Gastrocnemius medialis (tissue), 4 donors: ENCODE measurements around the gene TPRG1L. TPM values are rescaled to one million over a fixed set of nuclear protein-coding genes. Genes with fewer than 3 reads are reported as not detected.

Source experiments
- ATAC-seq, 2 donors: fragments of 150-250 bp; one replicate each; pipeline ENCODE4 v1.9.1; 2016
- DNase-seq, 2 donors: peaks; one replicate each; pipeline ENCODE4 v3.0.0-alpha.2; 2019
- H3K27ac ChIP-seq, 4 donors: fragments of 200-600 bp; sonication (generic); 1 replicate in 1 of 4; 2 replicates in 3 of 4; pipeline ENCODE4 v1.5.1; 2016 to 2018; ENCODE audit warnings: mild to moderate bottlenecking in 2 of 4, moderate library complexity in 1 of 4
- H3K27me3 ChIP-seq, 3 donors: fragments of 200-600 bp; sonication (generic) in 2 of 3; 1 replicate in 1 of 3; 2 replicates in 2 of 3; pipeline versions ENCODE4 v1.5.1 to v1.6.0; 2016 to 2019; ENCODE audit warnings: mild to moderate bottlenecking in 1 of 3, moderate library complexity in 1 of 3
- H3K36me3 ChIP-seq, 2 donors: fragments of 200-600 bp; sonication (generic) in 1 of 2; one replicate each; pipeline ENCODE4 v1.5.1; 2017 to 2018
- H3K4me1 ChIP-seq, 2 donors: fragments of 200-600 bp; sonication (generic) in 1 of 2; one replicate each; pipeline ENCODE4 v1.5.1; 2016 to 2017; ENCODE audit warnings: mild to moderate bottlenecking in 2 of 2
- H3K4me3 ChIP-seq, 4 donors: fragments of 200-600 bp; sonication (generic) in 3 of 4; 1 replicate in 1 of 4; 2 replicates in 3 of 4; pipeline ENCODE4 v1.5.1; 2016 to 2019; ENCODE audit warnings: mild to moderate bottlenecking in 2 of 4
- H3K9me3 ChIP-seq, 3 donors: fragments of 200-600 bp; sonication (generic) in 2 of 3; 1 replicate in 1 of 3; 2 replicates in 2 of 3; pipeline ENCODE4 v1.5.1; 2016 to 2019
- POLR2A ChIP-seq, 2 donors: fragments of 450-650 bp; IDR thresholded peaks; one replicate each; pipeline ENCODE4 v1.6.1; 2017; ENCODE audit warnings: antibody characterized with exemption in 2 of 2, mild to moderate bottlenecking in 2 of 2, moderate library complexity in 2 of 2
- in situ Hi-C, 4 donors: fragments of 200-750 bp; cut with MboI; loops; one replicate each; pipeline versions ENCODE4 v1.15.0 to v1.8.0; 2017; ENCODE audit warnings: low sequenced_read_pairs in 4 of 4
- intact Hi-C: fragments of 100-400 bp; cut with DNase I; formaldehyde crosslinking; loops from one replicate; pipeline ENCODE4 v1.15.1; 2023; ENCODE audit warnings: low total_unique reads
- total RNA-seq, 4 donors: library from RNA; depleted of rRNA; stranded (reverse); fragments of >200 nt; gene quantifications; one replicate each; pipeline versions ENCODE4 v1.1.0 to v1.2.3, GENCODE V29; 2016
- TF ChIP-seq, protein P1 (sequence below), 5 experiments: fragments of 450-650 bp in 3 of 5; fragments of 200-600 bp in 2 of 5; sonication (generic) in 2 of 5; IDR thresholded peaks in 4 of 5; conservative IDR thresholded peaks in 1 of 5; 1 replicate in 4 of 5; 2 replicates in 1 of 5; pipeline ENCODE4 v1.5.1; 2016 to 2019; ENCODE audit warnings: antibody characterized with exemption in 5 of 5, mild to moderate bottlenecking in 3 of 5, moderate library complexity in 3 of 5

TPRG1L gene
- total RNA-seq, 4 donors from 2014 or later, result 25.3 to 38.7 (median 30.0) TPM

DNA sequence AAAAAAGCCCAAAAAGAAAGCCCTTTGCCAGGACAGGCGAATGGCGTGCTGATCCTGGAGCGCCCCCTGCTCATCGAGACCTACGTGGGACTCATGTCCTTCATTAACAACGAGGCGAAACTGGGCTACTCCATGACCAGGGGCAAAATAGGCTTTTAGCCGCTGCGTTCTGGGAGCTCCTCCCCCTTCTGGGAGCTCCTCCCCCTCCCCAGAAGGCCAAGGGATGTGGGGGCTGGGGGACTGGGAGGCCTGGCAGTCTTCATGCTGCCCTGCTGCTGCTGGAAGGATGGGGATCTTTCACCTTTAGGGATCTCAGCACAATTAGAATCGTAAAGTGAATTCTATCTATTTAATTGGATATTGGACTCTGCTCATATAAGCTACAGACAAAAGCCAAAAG lies 3.6 kb downstream of the TPRG1L start:
- peaks cover 0 to 49% of the 10 kb centered on the region in 2 donors for H3K36me3 ChIP-seq
- no peak overlapping the region for H3K27ac ChIP-seq
- in situ Hi-C loops, result loop anchor here in 2 of 4 donors (10.0 kb wide), 1 partner anchor 144 kb away; no protein-coding TSS in a partner anchor
- DNase-seq (no peak), ATAC-seq (no peak)
- peaks cover 12 to 13% of the 10 kb centered on the region in 2 donors for H3K4me1 ChIP-seq
- TF ChIP-seq, protein P1, sequence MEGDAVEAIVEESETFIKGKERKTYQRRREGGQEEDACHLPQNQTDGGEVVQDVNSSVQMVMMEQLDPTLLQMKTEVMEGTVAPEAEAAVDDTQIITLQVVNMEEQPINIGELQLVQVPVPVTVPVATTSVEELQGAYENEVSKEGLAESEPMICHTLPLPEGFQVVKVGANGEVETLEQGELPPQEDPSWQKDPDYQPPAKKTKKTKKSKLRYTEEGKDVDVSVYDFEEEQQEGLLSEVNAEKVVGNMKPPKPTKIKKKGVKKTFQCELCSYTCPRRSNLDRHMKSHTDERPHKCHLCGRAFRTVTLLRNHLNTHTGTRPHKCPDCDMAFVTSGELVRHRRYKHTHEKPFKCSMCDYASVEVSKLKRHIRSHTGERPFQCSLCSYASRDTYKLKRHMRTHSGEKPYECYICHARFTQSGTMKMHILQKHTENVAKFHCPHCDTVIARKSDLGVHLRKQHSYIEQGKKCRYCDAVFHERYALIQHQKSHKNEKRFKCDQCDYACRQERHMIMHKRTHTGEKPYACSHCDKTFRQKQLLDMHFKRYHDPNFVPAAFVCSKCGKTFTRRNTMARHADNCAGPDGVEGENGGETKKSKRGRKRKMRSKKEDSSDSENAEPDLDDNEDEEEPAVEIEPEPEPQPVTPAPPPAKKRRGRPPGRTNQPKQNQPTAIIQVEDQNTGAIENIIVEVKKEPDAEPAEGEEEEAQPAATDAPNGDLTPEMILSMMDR (IDR thresholded peaks at IDR 0.05 in 4 of 5, conservative IDR thresholded peaks at IDR 0.05 in 1 of 5), result no peak
- TF ChIP-seq POLR2A (IDR thresholded peaks at IDR 0.05), result no peak
- intact Hi-C loops, result loop anchor here (10.0 kb wide), 1 partner anchor 276 kb away; the partner anchor contains the start of gene C1orf174
- H3K4me3 ChIP-seq, result no peak overlapping the region
- no peaks in the 10 kb centered on the region for H3K9me3 ChIP-seq
- no peaks in the 10 kb centered on the region for H3K27me3 ChIP-seq

DNA sequence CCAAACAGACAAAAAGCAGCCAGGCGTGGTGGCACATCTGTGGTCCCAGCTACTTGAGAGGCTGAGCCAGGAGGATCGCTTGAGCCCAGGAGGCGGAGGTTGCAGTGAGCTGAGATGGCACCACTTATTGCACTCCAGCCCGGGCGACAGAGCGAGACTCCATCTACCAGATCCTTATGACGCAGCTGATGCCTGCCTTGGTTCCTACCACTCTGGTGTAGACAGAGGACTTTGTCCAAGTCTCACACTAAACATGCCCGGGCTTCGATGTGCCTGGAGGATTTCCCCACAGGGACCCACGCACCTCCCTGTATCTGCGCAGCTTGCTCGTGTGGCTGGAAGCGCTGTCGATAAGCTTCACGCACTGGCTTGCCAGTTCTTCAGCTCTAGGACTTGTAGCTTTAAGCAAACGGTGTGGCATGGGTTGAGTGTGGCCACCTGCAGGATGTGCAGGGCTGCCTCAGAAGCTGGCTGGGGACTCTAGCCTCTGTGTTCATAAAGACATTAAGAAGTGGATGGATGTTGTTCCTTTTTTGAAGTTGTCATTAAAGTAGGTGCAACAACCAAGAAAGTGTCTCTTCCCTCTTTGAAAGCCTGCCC lies 4.8 kb downstream of the TPRG1L start:
- H3K36me3 ChIP-seq, result peaks cover 0 to 59% of the 10 kb centered on the region in 2 donors
- peaks cover 5 to 6% of the 10 kb centered on the region in 2 donors for H3K4me1 ChIP-seq
- DNase-seq (no peak), ATAC-seq (no peak)
- in situ Hi-C loops, result loop anchor here in 2 of 4 donors (10.0 kb wide), 1 partner anchor 145 kb away; no protein-coding TSS in a partner anchor
- TF ChIP-seq, protein P1 (IDR thresholded peaks at IDR 0.05 in 4 of 5, conservative IDR thresholded peaks at IDR 0.05 in 1 of 5), result no peak
- no peak for TF ChIP-seq POLR2A (IDR thresholded peaks at IDR 0.05)
- H3K27ac ChIP-seq, result no peak overlapping the region
- no peak overlapping the region for H3K4me3 ChIP-seq
- H3K27me3 ChIP-seq, result no peaks in the 10 kb centered on the region
- intact Hi-C loops, result loop anchor here (10.0 kb wide), 1 partner anchor 275 kb away; the partner anchor contains the start of gene C1orf174
- H3K9me3 ChIP-seq, result no peaks in the 10 kb centered on the region

DNA sequence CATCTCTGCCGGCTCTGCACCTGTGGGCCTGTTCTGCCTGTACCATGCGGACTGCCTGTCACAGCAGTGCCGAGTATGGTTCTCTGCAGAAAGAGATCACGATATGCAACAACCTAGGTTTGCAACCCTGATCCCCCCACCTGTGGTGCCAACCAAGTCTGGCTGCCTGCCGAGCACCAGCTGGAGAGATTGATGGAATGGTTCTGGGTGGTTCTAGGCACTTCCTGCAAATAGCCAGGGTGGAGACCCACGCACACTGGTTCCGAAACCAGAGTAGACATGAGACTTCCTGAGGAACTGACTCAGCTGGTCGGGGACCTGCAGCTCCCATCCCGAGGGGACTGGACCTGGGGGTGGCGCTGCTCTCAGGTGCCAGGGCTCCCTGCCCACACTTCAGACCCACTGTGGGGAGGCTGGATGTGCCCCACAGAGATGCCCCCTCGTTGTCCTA lies 5.4 kb downstream of the TPRG1L start:
- no peaks in the 10 kb centered on the region for H3K27me3 ChIP-seq
- H3K4me3 ChIP-seq, result no peak overlapping the region
- TF ChIP-seq, protein P1 (IDR thresholded peaks at IDR 0.05 in 4 of 5, conservative IDR thresholded peaks at IDR 0.05 in 1 of 5), result no peak
- no peak for TF ChIP-seq POLR2A (IDR thresholded peaks at IDR 0.05)
- in situ Hi-C loops (no loop called here), intact Hi-C loops (no loop called here)
- DNase-seq, result no peak
- peaks cover 5 to 6% of the 10 kb centered on the region in 2 donors for H3K4me1 ChIP-seq
- ATAC-seq, result no peak
- peaks cover 0 to 64% of the 10 kb centered on the region in 2 donors for H3K36me3 ChIP-seq
- no peak overlapping the region for H3K27ac ChIP-seq
- no peaks in the 10 kb centered on the region for H3K9me3 ChIP-seq

DNA sequence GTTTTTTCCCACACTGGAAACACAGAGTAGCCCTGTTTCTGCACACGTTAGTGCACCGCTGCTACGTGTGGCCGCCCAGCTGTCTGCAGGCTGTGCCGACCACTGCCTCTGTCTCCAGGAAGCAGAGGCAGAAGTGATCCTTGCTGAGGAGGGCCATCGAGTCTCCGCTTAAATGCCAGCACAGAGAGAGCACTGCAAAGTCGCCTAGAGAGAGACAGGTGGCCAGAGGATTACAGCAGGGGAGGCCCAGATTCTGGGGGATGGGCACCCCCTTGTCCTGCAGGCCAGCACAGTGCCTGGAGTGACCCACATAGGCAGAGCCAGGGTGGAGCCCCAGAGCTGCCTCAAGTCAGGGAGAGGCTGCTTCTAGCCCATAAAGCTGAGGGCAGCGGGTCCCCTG lies 6.1 kb downstream of the TPRG1L start:
- H3K27ac ChIP-seq, result no peak overlapping the region
- H3K4me3 ChIP-seq, result no peak overlapping the region
- peaks cover 1 to 3% of the 10 kb centered on the region in 2 donors for H3K4me1 ChIP-seq
- peaks cover 0 to 72% of the 10 kb centered on the region in 2 donors for H3K36me3 ChIP-seq
- ATAC-seq (no peak), DNase-seq (no peak)
- no peaks in the 10 kb centered on the region for H3K9me3 ChIP-seq
- TF ChIP-seq, protein P1 (IDR thresholded peaks at IDR 0.05 in 4 of 5, conservative IDR thresholded peaks at IDR 0.05 in 1 of 5), result no peak
- TF ChIP-seq POLR2A (IDR thresholded peaks at IDR 0.05), result no peak
- intact Hi-C loops, result no loop called here
- H3K27me3 ChIP-seq, result no peaks in the 10 kb centered on the region
- in situ Hi-C loops, result no loop called here
